GM18507 (cell line): ENCODE measurements around the gene ALAS1.
"Not testable (repeated sequence)": the region's sequence is repeated elsewhere in the genome, so short reads cannot be mapped to it uniquely, and the experiment has no call there.

Source experiments
- DNase-seq: peaks from one replicate; pipeline ENCODE4 v3.0.0; 2011; ENCODE audit warnings: low read depth; ENCODE audit not compliant: insufficient read length; ENCODE audit errors: extremely low spot score
- FAIRE-seq: peaks from 2 replicates; lab custom pipeline; 2011; peaks lifted over from hg19 to GRCh38; lab: Jason Lieb, UNC

Gene ALAS1

GRCh38 chr3:52176180-52176752 is 21.7 kb upstream of the ALAS1 start:
- FAIRE-seq = no peak
- no peak for DNase-seq

GRCh38 chr3:52176951-52177700 is 20.8 kb upstream of the ALAS1 start:
- DNase-seq = no peak
- no peak for FAIRE-seq

- FAIRE-seq (no peak), DNase-seq (no peak)
These were observed 20.3 kb upstream of the ALAS1 start for GRCh38 chr3:52177701-52178042.

- not testable (repeated sequence) for DNase-seq, FAIRE-seq
These were observed 19.8 kb upstream of the ALAS1 start for GRCh38 chr3:52178126-52178525.

- FAIRE-seq (no peak), DNase-seq (no peak)
These were observed 19.4 kb upstream of the ALAS1 start for GRCh38 chr3:52178537-52178936.

- FAIRE-seq = no peak
These were observed 16.4 kb upstream of the ALAS1 start for GRCh38 chr3:52181543-52181942.

GRCh38 chr3:52182196-52182595 is 15.8 kb upstream of the ALAS1 start:
- FAIRE-seq (no peak), DNase-seq (no peak)

More at GRCh38 chr3:52181543-52181942, 16.4 kb upstream of the ALAS1 start:
- no peak for DNase-seq

GRCh38 chr3:52182691-52183090 is 15.3 kb upstream of the ALAS1 start:
- DNase-seq (no peak), FAIRE-seq (no peak)

GRCh38 chr3:52183786-52184445 is 14.0 kb upstream of the ALAS1 start:
- no peak for FAIRE-seq
- DNase-seq = no peak

GRCh38 chr3:52184690-52185089 is 13.3 kb upstream of the ALAS1 start:
- FAIRE-seq = no peak
- no peak for DNase-seq

GRCh38 chr3:52185311-52185710 is 12.6 kb upstream of the ALAS1 start:
- FAIRE-seq (no peak), DNase-seq (no peak)

- FAIRE-seq (no peak), DNase-seq (no peak)
These were observed 12.1 kb upstream of the ALAS1 start for GRCh38 chr3:52185837-52186236.

- no peak for FAIRE-seq
- DNase-seq = no peak
These were observed 11.2 kb upstream of the ALAS1 start for GRCh38 chr3:52186729-52187128.

- no peak for DNase-seq
- FAIRE-seq = no peak
These were observed 9.4 kb upstream of the ALAS1 start for GRCh38 chr3:52188556-52188955.

GRCh38 chr3:52190294-52191074 is 7.5 kb upstream of the ALAS1 start:
- FAIRE-seq (no peak), DNase-seq (no peak)

- DNase-seq (no peak), FAIRE-seq (no peak)
These were observed 6.3 kb upstream of the ALAS1 start for GRCh38 chr3:52191663-52192062.

- DNase-seq = no peak
- FAIRE-seq = no peak
These were observed 4.9 kb upstream of the ALAS1 start for GRCh38 chr3:52193065-52193464.

- no peak for DNase-seq
- no peak for FAIRE-seq
These were observed 3.3 kb upstream of the ALAS1 start for GRCh38 chr3:52194485-52195290.

GRCh38 chr3:52195291-52195597 is 2.7 kb upstream of the ALAS1 start:
- FAIRE-seq = no peak

More at GRCh38 chr3:52195291-52195597, 2.7 kb upstream of the ALAS1 start:
- DNase-seq = no peak
